AG09319 (cell line): ENCODE data around the gene PMS2.
"Not testable (repeated sequence)": the region's sequence is repeated elsewhere in the genome, so short reads cannot be mapped to it uniquely, and the experiment has no call there.

Experiments
- DNase-seq: peaks from one replicate; pipeline ENCODE4 v3.0.0-alpha.2; 2010; ENCODE audit warnings: low read depth; ENCODE audit errors: extremely low read depth
- CTCF ChIP-seq: IDR thresholded peaks from 2 replicates; pipeline ENCODE4 v1.5.1; 2011; ENCODE audit warnings: low read depth, mild to moderate bottlenecking, inconsistent platforms, low read length, moderate library complexity

PMS2 gene

GRCh38 chr7:6008668-6009611 is at the start of gene PMS2, which contains the start of gene AIMP2:
Gene PMS2, minus strand, starts transcription at chr7:6009049. Its CDS starts 30 bp downstream, at chr7:6009019.
Gene AIMP2, plus strand, starts transcription at chr7:6009272. Its CDS starts 92 bp downstream, at chr7:6009364.
- DNase-seq = peak; percentile 94
- TF ChIP-seq CTCF = peak; percentile 18

- DNase-seq = no peak
- TF ChIP-seq CTCF = no peak
These were observed 48.7 kb upstream of the PMS2 start for GRCh38 chr7:6057316-6058129.

- no peak for TF ChIP-seq CTCF
- no peak for DNase-seq
These were observed 47.8 kb upstream of the PMS2 start for GRCh38 chr7:6056616-6057015.

- DNase-seq = not testable (repeated sequence)
These were observed 42.3 kb upstream of the PMS2 start for GRCh38 chr7:6051185-6051584.

GRCh38 chr7:6049780-6050179 is 40.9 kb upstream of the PMS2 start:
- no peak for TF ChIP-seq CTCF
- DNase-seq = no peak

- TF ChIP-seq CTCF = no peak
- DNase-seq = no peak
These were observed 26.8 kb upstream of the PMS2 start for GRCh38 chr7:6035686-6036085.

GRCh38 chr7:6035165-6035564 is 26.3 kb upstream of the PMS2 start:
- no peak for TF ChIP-seq CTCF
- DNase-seq = no peak
